HG02870 (cell line): ENCODE results near the gene KLRC1.
"Not testable (repeated sequence)": the region's sequence is repeated elsewhere in the genome, so short reads cannot be mapped to it uniquely, and the experiment has no call there.

ENCODE experiments used
- ATAC-seq: cut with Tn5 transposase; IDR thresholded peaks from one replicate; pipeline ENCODE4 v1.9.1; 2021; ENCODE audit warnings: mild to moderate bottlenecking, moderate library complexity; ENCODE audit not compliant: unreplicated experiment

KLRC1 gene

GRCh38 chr12:10424260-10424899, 28.8 kb downstream of the KLRC1 start:
- ATAC-seq: not testable (repeated sequence)

DNA sequence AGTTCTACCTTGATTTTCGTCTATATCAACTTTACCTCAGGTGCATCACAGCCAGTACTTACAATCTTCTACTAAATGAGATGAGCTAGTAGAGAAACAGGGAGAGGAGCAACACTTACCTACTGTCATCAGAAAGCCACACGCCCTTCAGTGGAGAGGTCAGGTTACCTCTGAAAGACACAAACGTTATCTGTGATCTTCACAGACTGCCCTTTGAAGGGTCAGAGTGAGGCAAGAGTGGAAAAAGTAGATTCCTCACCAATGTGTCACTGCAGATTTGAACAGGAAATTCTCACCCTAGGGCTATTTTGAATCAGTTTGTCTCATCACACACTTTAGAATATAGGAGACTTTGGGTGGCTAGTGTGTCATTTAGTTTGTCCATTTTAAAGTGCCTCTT, 31.0 kb downstream of the KLRC1 start:
- not testable (repeated sequence) for ATAC-seq

DNA sequence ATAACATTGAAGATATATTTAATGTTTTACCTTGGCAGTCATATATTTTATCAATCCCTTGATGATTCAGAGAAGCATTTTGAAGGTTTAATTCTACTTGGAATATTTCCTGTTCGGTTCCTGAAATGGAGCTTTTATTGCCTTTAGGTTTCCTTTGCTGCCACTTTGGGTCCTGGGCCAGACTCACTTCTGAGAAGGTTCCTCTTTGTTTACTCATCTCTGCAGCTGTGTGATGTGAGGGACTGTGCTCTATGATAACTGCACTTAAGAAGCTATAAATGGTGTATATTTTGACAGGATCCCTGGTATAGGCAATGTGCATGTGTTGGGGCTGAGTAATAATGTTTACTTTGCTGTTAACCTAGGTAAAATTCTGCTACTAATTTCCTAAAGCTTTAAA, 32.8 kb downstream of the KLRC1 start, which contains the start of gene KLRC3:
Gene KLRC3, minus strand, starts transcription at position 262 of the 400 bp plus-strand sequence. Its CDS starts 45 bp downstream, at position 217.
- ATAC-seq: not testable (repeated sequence)

- no peak for ATAC-seq
Measured at GRCh38 chr12:10409392-10409791, 43.8 kb downstream of the KLRC1 start, which contains the start of gene KLRC4. TSS of gene KLRC4 (minus strand) at chr12:10409757. CDS start at chr12:10409575, 182 bp downstream.

DNA sequence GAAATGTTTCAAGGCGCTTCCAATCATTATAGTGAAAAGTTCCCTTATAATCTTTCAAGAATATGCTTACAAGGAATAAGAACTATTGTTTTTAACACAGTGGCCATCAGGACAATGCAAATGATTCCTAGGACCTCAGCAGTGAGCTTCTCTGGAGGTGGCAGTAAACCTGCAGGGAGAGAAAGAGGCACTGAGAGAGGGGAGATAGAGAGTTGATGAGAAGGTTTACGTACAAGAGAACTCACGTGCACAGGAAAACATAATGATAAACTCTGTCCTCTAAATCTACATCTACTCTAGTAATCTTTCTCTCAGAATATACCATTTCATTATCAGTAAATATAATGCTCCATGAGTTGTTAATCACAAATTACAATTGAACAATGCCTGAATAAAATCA, 44.3 kb downstream of the KLRC1 start:
- no peak for ATAC-seq

DNA sequence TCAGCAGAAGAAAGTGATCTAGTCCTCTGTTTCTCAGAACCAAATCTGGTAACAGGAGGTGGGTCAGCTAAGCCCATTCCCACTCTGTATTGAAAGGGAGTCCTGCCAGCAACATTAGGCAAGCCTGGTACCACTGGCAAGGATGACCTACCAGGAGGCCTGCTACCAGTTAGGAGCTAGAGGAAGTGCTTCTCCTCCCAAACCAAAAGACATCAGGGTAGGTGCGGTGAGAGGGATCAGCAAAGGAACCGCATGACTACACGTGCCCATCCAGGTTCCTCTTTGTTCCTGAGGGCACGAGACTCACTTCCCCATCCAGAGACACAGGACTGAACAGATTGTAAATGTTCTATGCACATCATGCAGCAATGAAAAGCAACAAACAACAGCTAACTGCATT, 46.5 kb downstream of the KLRC1 start:
- ATAC-seq: no peak

- ATAC-seq: no peak
Measured at GRCh38 chr12:10405294-10405693, 47.9 kb downstream of the KLRC1 start.

- ATAC-seq: no peak
Measured at GRCh38 chr12:10404798-10405197, 48.4 kb downstream of the KLRC1 start.

GRCh38 chr12:10400829-10401228, 52.3 kb downstream of the KLRC1 start:
- no peak for ATAC-seq

DNA sequence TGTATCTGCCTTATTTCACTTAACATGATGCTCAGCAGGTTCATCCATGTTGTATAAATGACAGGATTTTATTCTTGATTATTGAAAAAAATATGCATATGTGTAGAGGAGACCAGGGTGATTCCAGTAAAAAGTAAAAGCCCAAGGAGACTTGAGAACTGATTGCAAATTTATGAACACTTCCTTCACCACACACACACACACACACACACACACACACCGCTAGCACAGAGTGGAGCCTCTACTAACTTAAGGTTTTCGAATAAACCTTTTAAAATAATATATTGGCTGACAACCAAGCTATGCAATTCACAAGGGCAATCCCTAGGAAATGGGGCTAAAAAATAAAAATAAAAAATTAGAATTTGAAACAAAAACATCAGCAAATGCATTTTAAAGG, 55.0 kb downstream of the KLRC1 start:
- no peak for ATAC-seq

- ATAC-seq: no peak
Measured at GRCh38 chr12:10397296-10397695, 55.9 kb downstream of the KLRC1 start.

DNA sequence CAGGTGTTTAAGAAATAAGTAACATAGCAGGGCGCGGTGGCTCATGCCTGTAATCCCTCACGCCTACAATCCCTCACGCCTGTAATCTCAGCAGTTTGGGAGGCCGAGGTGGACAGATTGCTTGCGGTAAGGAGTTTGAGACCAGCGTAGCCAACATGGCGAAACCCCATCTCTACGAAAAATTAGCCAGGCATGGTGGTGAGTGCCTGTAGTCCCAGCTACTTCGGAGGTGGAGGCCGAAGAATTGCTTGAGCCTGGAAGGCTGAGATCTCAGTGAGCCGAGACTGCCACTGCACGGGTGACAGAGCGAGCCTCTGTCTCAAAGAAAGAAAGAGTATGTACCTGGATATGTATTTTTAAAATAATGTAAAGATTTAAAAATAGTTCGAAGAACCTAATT, 57.0 kb downstream of the KLRC1 start:
- not testable (repeated sequence) for ATAC-seq
